GM06990 (cell line): Measurements from ENCODE around the gene TOM1L2.

Experiments
- DNase-seq: peaks from one replicate; pipeline ENCODE4 v3.0.0-alpha.2; 2011; ENCODE audit not compliant: insufficient read length; ENCODE audit errors: extremely low read depth
- H3K27me3 ChIP-seq: replicated peaks from 2 replicates; pipeline ENCODE4 v1.6.0; 2011; ENCODE audit warnings: low read length; ENCODE audit not compliant: control insufficient read depth, insufficient read depth
- H3K36me3 ChIP-seq: 2 replicates; pipeline ENCODE4 v1.5.1; 2011; ENCODE audit warnings: low read length; ENCODE audit not compliant: control insufficient read depth, insufficient read depth
- H3K4me3 ChIP-seq: replicated peaks from 2 replicates; pipeline ENCODE4 v1.5.1; 2011; ENCODE audit warnings: low read depth, mild to moderate bottlenecking, control low read depth, low read length
- CTCF ChIP-seq: IDR thresholded peaks from 2 replicates; pipeline ENCODE4 v1.5.1; 2011; ENCODE audit warnings: low read length, control low read depth, mild to moderate bottlenecking, inconsistent platforms; ENCODE audit not compliant: insufficient read depth, poor library complexity, severe bottlenecking

The TOM1L2 gene

GRCh38 chr17:17929655-17930380 lies 42.4 kb downstream of the TOM1L2 start:
- Histone ChIP-seq H3K27me3 (no peaks in the 10 kb centered on the region), H3K36me3 (no peaks in the 10 kb centered on the region), H3K4me3 (no peak overlapping the region)
- no peak for TF ChIP-seq CTCF
- DNase-seq: no peak

- no peak for DNase-seq
- Histone ChIP-seq H3K36me3 (no peaks in the 10 kb centered on the region), H3K27me3 (no peaks in the 10 kb centered on the region)
Measured at GRCh38 chr17:17928398-17929287, 43.6 kb downstream of the TOM1L2 start.

GRCh38 chr17:17926840-17927449 lies 45.3 kb downstream of the TOM1L2 start:
- Histone ChIP-seq H3K27me3 (no peaks in the 10 kb centered on the region), H3K4me3 (no peak overlapping the region), H3K36me3 (no peaks in the 10 kb centered on the region)
- no peak for DNase-seq
- no peak for TF ChIP-seq CTCF

More at GRCh38 chr17:17928398-17929287, 43.6 kb downstream of the TOM1L2 start:
- no peak overlapping the region for H3K4me3 ChIP-seq
- no peak for TF ChIP-seq CTCF

GRCh38 chr17:17926036-17926435 lies 46.2 kb downstream of the TOM1L2 start:
- Histone ChIP-seq H3K27me3 (no peaks in the 10 kb centered on the region), H3K36me3 (no peaks in the 10 kb centered on the region), H3K4me3 (no peak overlapping the region)
- no peak for TF ChIP-seq CTCF
- DNase-seq: no peak

- Histone ChIP-seq H3K36me3 (no peaks in the 10 kb centered on the region), H3K4me3 (no peak overlapping the region), H3K27me3 (no peaks in the 10 kb centered on the region)
- no peak for TF ChIP-seq CTCF
- no peak for DNase-seq
Measured at GRCh38 chr17:17924857-17925250, 47.3 kb downstream of the TOM1L2 start.
